WI38 (cell line): ENCODE data around the gene RTTN.
"Not testable (repeated sequence)": the region's sequence is repeated elsewhere in the genome, so short reads cannot be mapped to it uniquely, and the experiment has no call there.

Experiments
- H3K4me3 ChIP-seq: 2 replicates; pipeline ENCODE4 v1.5.1; 2011; ENCODE audit warnings: low read depth, mild to moderate bottlenecking, control low read depth, low read length
- CTCF ChIP-seq: IDR thresholded peaks from 2 replicates; pipeline ENCODE4 v1.5.1; 2012; ENCODE audit warnings: low read depth, mild to moderate bottlenecking, control low read depth, low read length

RTTN gene

DNA sequence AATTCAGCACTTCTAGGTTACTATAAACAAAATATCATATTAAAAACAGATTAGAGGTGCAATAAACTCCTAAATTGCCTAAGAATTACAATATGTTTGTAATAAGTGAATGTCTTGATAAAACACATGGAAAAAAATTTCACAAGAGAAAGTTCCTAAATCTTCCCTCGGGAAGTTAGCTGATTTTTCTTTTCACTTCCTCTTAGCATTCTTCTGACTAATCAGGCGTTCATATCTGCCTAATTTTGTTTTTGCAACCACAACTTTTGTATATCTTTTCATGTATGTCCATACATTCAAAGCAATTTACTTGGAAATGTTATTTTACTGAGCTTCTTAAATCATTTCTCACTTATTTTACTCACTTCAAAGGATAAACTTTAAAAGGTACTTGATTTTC is 88.5 kb downstream of the RTTN start:
- no peak overlapping the region for H3K4me3 ChIP-seq
- no peak for TF ChIP-seq CTCF

GRCh38 chr18:70113511-70113910 is 92.0 kb downstream of the RTTN start:
- TF ChIP-seq CTCF = no peak
- H3K4me3 ChIP-seq = no peak overlapping the region

DNA sequence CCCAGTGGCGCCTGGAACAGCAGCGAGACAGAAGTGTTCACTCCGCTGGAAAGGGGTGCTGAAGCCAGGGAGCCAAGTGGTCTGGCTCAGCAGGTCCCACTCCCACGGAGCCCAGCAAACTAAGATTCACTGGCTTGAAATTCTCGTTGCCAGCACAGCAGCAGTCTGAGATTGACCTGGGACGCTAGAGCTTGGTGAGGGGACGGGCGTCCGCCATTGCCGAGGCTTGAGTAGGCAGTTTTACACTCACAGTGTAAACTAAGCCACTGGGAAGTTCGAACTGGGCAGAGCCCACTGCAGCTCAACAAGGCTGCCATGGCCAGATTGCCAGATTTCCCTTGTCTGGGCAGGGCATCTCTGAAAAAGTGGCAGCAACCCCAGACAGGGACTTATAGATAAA is 94.8 kb downstream of the RTTN start:
- no peak overlapping the region for H3K4me3 ChIP-seq
- no peak for TF ChIP-seq CTCF

GRCh38 chr18:70107091-70107490 is 98.4 kb downstream of the RTTN start:
- H3K4me3 ChIP-seq = no peak overlapping the region
- no peak for TF ChIP-seq CTCF

GRCh38 chr18:70102854-70103253 is 102.6 kb downstream of the RTTN start:
- not testable (repeated sequence) for H3K4me3 ChIP-seq

DNA sequence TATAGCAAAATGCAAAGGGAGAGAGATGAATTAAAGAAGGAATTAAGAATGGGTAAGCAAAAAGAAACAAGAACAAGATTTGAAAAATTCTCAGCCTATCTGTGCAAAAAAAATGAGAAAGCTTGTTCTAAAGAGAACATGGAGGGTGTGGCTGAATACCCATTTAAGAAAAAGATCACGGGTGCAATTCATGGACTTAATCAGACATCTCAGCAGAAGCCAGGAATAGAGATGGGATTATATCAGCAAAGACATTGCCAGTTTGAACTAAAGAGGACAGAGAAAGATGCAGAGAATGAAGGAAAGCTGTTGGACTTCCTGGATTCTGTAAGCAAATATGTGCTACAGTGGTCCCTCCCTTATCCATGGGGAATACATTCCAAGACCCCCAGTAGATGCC is 115.6 kb downstream of the RTTN start:
- TF ChIP-seq CTCF = no peak
- H3K4me3 ChIP-seq = no peak overlapping the region

- no peak overlapping the region for H3K4me3 ChIP-seq
- no peak for TF ChIP-seq CTCF
Measured at GRCh38 chr18:70086085-70086484, 119.4 kb downstream of the RTTN start.

GRCh38 chr18:70085641-70086040 is 119.8 kb downstream of the RTTN start:
- TF ChIP-seq CTCF = no peak
- H3K4me3 ChIP-seq = no peak overlapping the region
